ENCODE results near the gene DIP2C. TPM values are rescaled to one million over a fixed set of nuclear protein-coding genes. Genes with fewer than 3 reads are reported as not detected.
A peak's percentile ranks its signal among the peaks of the same experiment; 100 is the strongest.

The DIP2C gene
- total and polyA plus RNA-seq, 2 donors from 2014 or later, result 6.2 to 22.6 TPM

DNA sequence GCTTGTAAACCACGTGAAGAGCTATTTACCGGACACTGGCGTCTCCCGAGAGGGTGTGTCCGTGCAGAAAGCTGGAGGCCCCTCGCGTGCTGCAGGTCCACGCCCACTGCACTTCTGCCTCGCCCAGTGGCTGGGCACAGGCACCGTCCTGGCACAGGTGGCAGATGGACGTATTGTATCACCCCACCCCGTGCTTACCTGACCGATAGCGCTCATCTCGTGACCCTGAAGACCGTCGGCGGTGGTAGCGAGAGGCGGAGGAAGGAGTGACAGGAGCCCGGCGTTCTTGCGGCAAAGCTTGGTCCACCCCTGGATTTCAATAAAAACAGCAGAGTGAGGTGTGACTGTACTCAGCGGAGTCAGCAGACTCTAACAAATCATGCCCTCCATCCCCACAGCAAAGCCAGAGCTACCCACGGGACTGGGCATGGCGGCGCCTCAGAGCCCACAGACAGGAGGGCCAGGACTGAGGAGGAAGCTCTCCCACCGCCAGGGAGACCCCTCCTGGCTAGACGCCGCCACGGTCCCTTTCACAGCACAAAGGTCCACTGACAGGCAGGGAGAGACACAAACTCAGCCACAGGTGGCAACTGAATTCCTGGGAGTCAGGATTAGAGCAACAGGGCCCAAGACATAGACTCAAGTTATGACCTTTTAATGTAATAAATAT is 217.1 kb downstream of the DIP2C start:
- Histone ChIP-seq H3K4me3 (ENCODE audit: low read length in 3 of 3) (no peak overlapping the region), H3K36me3 (ENCODE audit: control insufficient read depth in 2 of 3, insufficient read depth in 3 of 3, low read length in 3 of 3) (peaks cover 6 to 11% (median 11%) of the 10 kb centered on the region in 3 donors), H3K9me3 (ENCODE audit: control insufficient read depth in 2 of 3, insufficient read depth in 1 of 3, low read length in 3 of 3) (no peaks in the 10 kb centered on the region), H3K27ac (ENCODE audit: low read depth in 2 of 2, low read length in 2 of 2) (no peak overlapping the region), H3K9ac (ENCODE audit: low read length in 3 of 3) (no peak overlapping the region), H3K27me3 (ENCODE audit: control insufficient read depth, insufficient read depth, low read length) (no peaks in the 10 kb centered on the region), H3K4me1 (ENCODE audit: control insufficient read depth in 2 of 3, insufficient read depth in 2 of 3, low read depth in 1 of 3, low read length in 3 of 3) (no peaks in the 10 kb centered on the region)
- intact Hi-C loops (cut with DNase I), result no loop called here
- FAIRE-seq (no peak), DNase-seq (peak in 2 of 5 donors; percentile 29 to 46)
- TF ChIP-seq, protein P1, sequence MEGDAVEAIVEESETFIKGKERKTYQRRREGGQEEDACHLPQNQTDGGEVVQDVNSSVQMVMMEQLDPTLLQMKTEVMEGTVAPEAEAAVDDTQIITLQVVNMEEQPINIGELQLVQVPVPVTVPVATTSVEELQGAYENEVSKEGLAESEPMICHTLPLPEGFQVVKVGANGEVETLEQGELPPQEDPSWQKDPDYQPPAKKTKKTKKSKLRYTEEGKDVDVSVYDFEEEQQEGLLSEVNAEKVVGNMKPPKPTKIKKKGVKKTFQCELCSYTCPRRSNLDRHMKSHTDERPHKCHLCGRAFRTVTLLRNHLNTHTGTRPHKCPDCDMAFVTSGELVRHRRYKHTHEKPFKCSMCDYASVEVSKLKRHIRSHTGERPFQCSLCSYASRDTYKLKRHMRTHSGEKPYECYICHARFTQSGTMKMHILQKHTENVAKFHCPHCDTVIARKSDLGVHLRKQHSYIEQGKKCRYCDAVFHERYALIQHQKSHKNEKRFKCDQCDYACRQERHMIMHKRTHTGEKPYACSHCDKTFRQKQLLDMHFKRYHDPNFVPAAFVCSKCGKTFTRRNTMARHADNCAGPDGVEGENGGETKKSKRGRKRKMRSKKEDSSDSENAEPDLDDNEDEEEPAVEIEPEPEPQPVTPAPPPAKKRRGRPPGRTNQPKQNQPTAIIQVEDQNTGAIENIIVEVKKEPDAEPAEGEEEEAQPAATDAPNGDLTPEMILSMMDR (IDR thresholded peaks at IDR 0.05; ENCODE audit: borderline replicate concordance, extremely low read depth, insufficient read depth), result no peak

DNA sequence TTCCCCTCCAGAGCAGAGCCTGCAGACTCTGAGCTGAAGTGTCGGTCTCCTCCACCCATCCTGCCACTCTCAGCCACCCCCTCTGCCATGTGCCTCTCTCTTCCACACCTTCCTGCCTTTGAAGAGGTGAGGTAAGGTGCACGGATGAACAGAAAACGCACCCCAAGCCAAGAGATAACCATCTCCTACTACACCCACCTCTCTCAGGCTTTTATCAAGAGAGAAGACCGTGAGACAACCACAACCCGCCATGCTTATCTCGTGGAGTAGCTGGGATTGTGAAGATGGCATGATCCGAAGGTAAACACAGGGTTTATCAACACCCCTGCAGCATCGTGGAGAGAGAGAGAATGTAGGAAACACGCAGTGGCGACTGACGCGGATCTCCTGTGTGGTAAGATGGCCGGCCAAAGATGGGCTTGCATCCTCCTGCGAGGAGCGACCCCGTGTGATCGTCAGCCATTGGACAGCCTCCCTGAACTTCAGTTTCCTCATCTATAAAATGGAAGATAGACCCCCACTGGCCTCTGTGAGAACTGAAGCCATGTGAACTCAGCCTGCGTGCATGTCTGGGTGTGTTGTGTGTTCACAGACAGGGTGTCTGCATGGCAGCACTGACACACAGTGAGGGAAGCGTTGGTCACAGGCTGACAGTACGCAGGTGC is 219.0 kb downstream of the DIP2C start:
- Histone ChIP-seq H3K4me3 (ENCODE audit: low read length in 3 of 3) (no peak overlapping the region), H3K9ac (ENCODE audit: low read length in 3 of 3) (no peak overlapping the region), H3K36me3 (ENCODE audit: control insufficient read depth in 2 of 3, insufficient read depth in 3 of 3, low read length in 3 of 3) (peaks cover 6 to 11% (median 11%) of the 10 kb centered on the region in 3 donors), H3K9me3 (ENCODE audit: control insufficient read depth in 2 of 3, insufficient read depth in 1 of 3, low read length in 3 of 3) (no peaks in the 10 kb centered on the region), H3K27me3 (ENCODE audit: control insufficient read depth, insufficient read depth, low read length) (no peaks in the 10 kb centered on the region), H3K4me1 (ENCODE audit: control insufficient read depth in 2 of 3, insufficient read depth in 2 of 3, low read depth in 1 of 3, low read length in 3 of 3) (no peaks in the 10 kb centered on the region), H3K27ac (ENCODE audit: low read depth in 2 of 2, low read length in 2 of 2) (no peak overlapping the region)
- DNase-seq (peak in 2 of 5 donors; percentile 16 to 29), FAIRE-seq (no peak)
- TF ChIP-seq, protein P1 (IDR thresholded peaks at IDR 0.05; ENCODE audit: borderline replicate concordance, extremely low read depth, insufficient read depth), result no peak
- intact Hi-C loops (cut with DNase I), result no loop called here

DNA sequence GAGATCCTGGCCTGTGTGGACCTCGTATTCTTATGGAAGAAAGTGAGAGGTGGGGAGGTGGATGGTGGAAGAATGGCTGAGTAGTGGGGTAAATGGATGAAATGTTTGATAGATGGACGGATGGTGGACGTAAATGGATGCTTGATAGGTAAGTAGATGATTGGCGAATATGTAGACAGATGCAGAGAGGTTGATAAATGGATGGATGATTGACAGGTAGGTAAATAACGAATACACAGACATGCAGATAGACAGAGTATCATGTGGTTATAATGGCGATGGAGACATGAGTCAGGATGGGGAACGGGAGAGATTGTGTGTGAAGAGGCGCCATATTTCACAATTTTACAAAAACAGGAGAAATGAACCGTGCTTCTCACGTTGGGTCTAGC is 219.5 kb downstream of the DIP2C start:
- DNase-seq, result no peak
- Histone ChIP-seq H3K9me3 (ENCODE audit: control insufficient read depth in 2 of 3, insufficient read depth in 1 of 3, low read length in 3 of 3) (no peaks in the 10 kb centered on the region), H3K27ac (ENCODE audit: low read depth in 2 of 2, low read length in 2 of 2) (no peak overlapping the region), H3K9ac (ENCODE audit: low read length in 3 of 3) (no peak overlapping the region), H3K36me3 (ENCODE audit: control insufficient read depth in 2 of 3, insufficient read depth in 3 of 3, low read length in 3 of 3) (peaks cover 6 to 11% (median 11%) of the 10 kb centered on the region in 3 donors), H3K4me1 (ENCODE audit: control insufficient read depth in 2 of 3, insufficient read depth in 2 of 3, low read depth in 1 of 3, low read length in 3 of 3) (no peaks in the 10 kb centered on the region), H3K27me3 (ENCODE audit: control insufficient read depth, insufficient read depth, low read length) (no peaks in the 10 kb centered on the region), H3K4me3 (ENCODE audit: low read length in 3 of 3) (no peak overlapping the region)
- FAIRE-seq, result no peak
- intact Hi-C loops (cut with DNase I), result no loop called here
- TF ChIP-seq, protein P1 (IDR thresholded peaks at IDR 0.05; ENCODE audit: borderline replicate concordance, extremely low read depth, insufficient read depth), result no peak

Data from kidney (tissue), 14 donors.